ENCODE data around the gene TBC1D13. TPM values are rescaled to one million over a fixed set of nuclear protein-coding genes. Genes with fewer than 3 reads are reported as not detected.
A peak's percentile ranks its signal among the peaks of the same experiment; 100 is the strongest.

Gene TBC1D13
- total and polyA plus RNA-seq, 2 of the 4 experiments (the other 2 are of a cell fraction): 9.1 to 26.4 TPM

- dilution Hi-C loops (cut with HindIII; ENCODE audit: low sequenced_read_pairs, unreplicated experiment): no loop called here
- peaks cover 47% of the 10 kb centered on the region for H3K36me3 ChIP-seq (ENCODE audit: control insufficient read depth, insufficient read depth, low read length)
- H3K14ac ChIP-seq (replicated peaks; ENCODE audit: low read depth, low read length): no peak overlapping the region
- H2AK5ac ChIP-seq (ENCODE audit: low read depth, low read length): no peak overlapping the region
- WGBS, 2 experiments (ENCODE audit: extremely low coverage in 2 of 2, insufficient read length in 1 of 2): 96% methylated on average over 9 of the region's 22 CpGs; no CpG with 5 or more reads in 1 of the 2 experiments
- H3K9me1 ChIP-seq (ENCODE audit: insufficient read depth, low read length): no peaks in the 10 kb centered on the region; the same call in 1 of the 2 replicates
- ATAC-seq (ENCODE audit: low read depth): no peak
- H2BK5ac ChIP-seq (ENCODE audit: low read depth, low read length, poor library complexity, severe bottlenecking): no peak overlapping the region
- DNase-seq: no peak
- no peaks in the 10 kb centered on the region for H3K9me3 ChIP-seq (ENCODE audit: control insufficient read depth, insufficient read depth, low read length)
- no peak overlapping the region for H4K5ac ChIP-seq (ENCODE audit: low read depth, low read length)
- H4K91ac ChIP-seq (ENCODE audit: insufficient read depth, low read depth, low read length): no peak overlapping the region
- intact Hi-C loops (cut with micrococcal nuclease): no loop called here
- no peak overlapping the region for H3K4me2 ChIP-seq (ENCODE audit: low read depth, low read length)
- no peak overlapping the region for H3K23ac ChIP-seq (ENCODE audit: low read depth, low read length)
- no TSS peak for BruUV-seq (replicated peaks)
- TF ChIP-seq CTCF (conservative IDR thresholded peaks at IDR 0.05; ENCODE audit: low read depth, low read length): no peak
- TF ChIP-seq MAFK (IDR thresholded peaks at IDR 0.05; ENCODE audit: low read depth, low read length): no peak
- no peak for TF ChIP-seq POLR2A (IDR thresholded peaks at IDR 0.05; ENCODE audit: low read depth, low read length)
- TF ChIP-seq CEBPB (IDR thresholded peaks at IDR 0.05; ENCODE audit: low read depth, low read length): no peak
- no peak for TF ChIP-seq USF2 (IDR thresholded peaks at IDR 0.05; ENCODE audit: low read depth, low read length)
- TF ChIP-seq NFE2L2 (IDR thresholded peaks at IDR 0.05; ENCODE audit: low read depth, low read length): no peak
- no peak for TF ChIP-seq MAZ (IDR thresholded peaks at IDR 0.05; ENCODE audit: borderline replicate concordance, low read depth, low read length)
- TF ChIP-seq BHLHE40 (IDR thresholded peaks at IDR 0.05; ENCODE audit: low read depth, low read length): no peak
- no peak for TF ChIP-seq MXI1 (IDR thresholded peaks at IDR 0.05; ENCODE audit: borderline replicate concordance, low read depth, low read length)
- TF ChIP-seq RCOR1 (IDR thresholded peaks at IDR 0.05; ENCODE audit: insufficient replicate concordance, low read length): no peak
- H2AFZ ChIP-seq (replicated peaks; ENCODE audit: low read length, poor library complexity): no peak overlapping the region
- H4K20me1 ChIP-seq (ENCODE audit: insufficient read depth, low read length): peaks cover 3% of the 10 kb centered on the region; the same call in 1 of the 2 replicates
- peak overlapping the region; percentile 65 for H2AK9ac ChIP-seq (replicated peaks; ENCODE audit: low read depth, low read length, poor library complexity)
- H3K27ac ChIP-seq (ENCODE audit: insufficient read depth, low read length): no peak overlapping the region
- POLR2A ChIA-PET (ENCODE audit: unreplicated experiment): no interaction called here
- CTCF ChIA-PET: interaction anchor here (3.2 kb wide), 1 partner anchor 8 kb away, joined by 11 read pairs; the partner anchor contains the start of gene ENDOG
- no peak overlapping the region for H3K4ac ChIP-seq (ENCODE audit: low read depth, low read length)
- no peaks in the 10 kb centered on the region for H3K27me3 ChIP-seq (ENCODE audit: control insufficient read depth, insufficient read depth, low read length)
- no peak overlapping the region for H3K4me3 ChIP-seq (ENCODE audit: insufficient read depth, low read depth, low read length)
- H2BK15ac ChIP-seq (ENCODE audit: low read depth, low read length): no peak overlapping the region
- H3K79me1 ChIP-seq (ENCODE audit: low read depth in 1 of 2, low read length in 2 of 2): peaks cover 23% of the 10 kb centered on the region in 2 experiments
- H3K56ac ChIP-seq (ENCODE audit: extremely low read depth, insufficient read depth, low read length): no peak overlapping the region
- no peak overlapping the region for H3K9ac ChIP-seq (ENCODE audit: low read depth, low read length)
- no peak overlapping the region for H2BK20ac ChIP-seq (ENCODE audit: low read depth, low read length)
- no peak overlapping the region for H3K18ac ChIP-seq (ENCODE audit: low read depth, low read length)
- H4K8ac ChIP-seq (ENCODE audit: low read depth in 2 of 2, low read length in 2 of 2): no peak overlapping the region
- no peak overlapping the region for H2BK120ac ChIP-seq (ENCODE audit: low read depth, low read length)
- peaks cover 5% of the 10 kb centered on the region; the same call in 1 of the 2 replicates for H3K4me1 ChIP-seq (ENCODE audit: control insufficient read depth, insufficient read depth, low read length)
- in situ Hi-C loops (cut with MboI; ENCODE audit: low sequenced_read_pairs): no loop called here
Measured at GRCh38 chr9:128825923-128826700, 39.1 kb downstream of the TBC1D13 start.

All from IMR-90 (cell line).